ENCODE measurements around the gene PDXK. TPM values are rescaled to one million over a fixed set of nuclear protein-coding genes. Genes with fewer than 3 reads are reported as not detected.

PDXK gene
- total RNA-seq, 1 donor from 2014 or later = 72.0 TPM

GRCh38 chr21:43794311-43794710 is 75.4 kb downstream of the PDXK start:
- Mint-ChIP-seq H3K27me3 (ENCODE audit: unreplicated experiment) (peaks cover 2% of the 10 kb centered on the region), H3K36me3 (ENCODE audit: low read depth, unreplicated experiment) (peaks cover 31% of the 10 kb centered on the region), H3K27ac (ENCODE audit: unreplicated experiment) (no peak overlapping the region), H3K4me3 (ENCODE audit: unreplicated experiment) (no peak overlapping the region), H3K9me3 (ENCODE audit: unreplicated experiment) (no peaks in the 10 kb centered on the region), H3K4me1 (ENCODE audit: unreplicated experiment) (peaks cover 5% of the 10 kb centered on the region)
- no peak for DNase-seq (ENCODE audit: low spot score)
- TF ChIP-seq CTCF (IDR thresholded peaks at IDR 0.05; ENCODE audit: unreplicated experiment) = no peak

DNA sequence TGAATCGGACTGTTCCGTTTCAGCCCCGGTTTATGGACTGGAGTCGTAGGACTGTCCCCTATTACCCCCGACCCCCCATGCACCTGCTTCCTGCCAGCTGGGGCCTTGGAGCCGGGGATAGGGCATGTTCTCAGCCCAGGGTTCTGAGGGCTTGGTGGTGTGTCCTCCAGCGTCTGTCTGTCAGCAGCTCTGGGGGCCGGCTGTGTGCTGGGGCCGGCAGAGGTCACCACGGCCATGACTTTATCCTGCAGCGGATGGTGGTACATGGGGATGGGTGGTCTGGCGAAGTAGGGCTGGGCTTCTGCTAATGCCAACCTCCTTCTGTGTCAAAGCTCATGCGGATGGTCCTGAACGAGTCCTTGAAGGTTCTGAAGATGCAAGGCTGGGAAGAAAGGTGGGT is 75.9 kb downstream of the PDXK start:
- Mint-ChIP-seq H3K36me3 (ENCODE audit: low read depth, unreplicated experiment) (peaks cover 31% of the 10 kb centered on the region), H3K9me3 (ENCODE audit: unreplicated experiment) (no peaks in the 10 kb centered on the region), H3K27me3 (ENCODE audit: unreplicated experiment) (peaks cover 2% of the 10 kb centered on the region), H3K27ac (ENCODE audit: unreplicated experiment) (no peak overlapping the region), H3K4me1 (ENCODE audit: unreplicated experiment) (peaks cover 4% of the 10 kb centered on the region), H3K4me3 (ENCODE audit: unreplicated experiment) (no peak overlapping the region)
- TF ChIP-seq CTCF (IDR thresholded peaks at IDR 0.05; ENCODE audit: unreplicated experiment) = no peak
- no peak for DNase-seq (ENCODE audit: low spot score)

DNA sequence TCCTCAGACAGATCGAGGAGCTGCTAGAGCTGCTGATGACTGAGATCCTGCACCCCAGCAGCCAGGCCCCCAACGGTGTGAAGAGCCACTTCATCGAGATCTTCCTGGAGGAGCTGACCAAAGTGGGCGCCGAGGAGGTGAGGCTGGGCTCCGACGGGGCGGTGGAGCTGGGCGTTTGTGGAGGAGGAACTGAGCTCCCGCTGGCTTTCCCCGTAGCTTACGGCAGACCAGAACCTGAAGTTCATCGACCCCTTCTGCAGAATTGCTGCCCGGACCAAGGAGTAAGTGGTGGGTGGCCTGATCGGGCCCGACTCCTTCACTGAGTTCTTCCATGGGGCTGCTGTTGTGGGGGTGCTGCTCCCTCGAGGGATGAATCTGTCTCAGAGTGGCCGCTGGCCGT is 78.5 kb downstream of the PDXK start:
- peaks cover 5% of the 10 kb centered on the region for H3K27me3 Mint-ChIP-seq (ENCODE audit: unreplicated experiment)
- no peaks in the 10 kb centered on the region for H3K4me1 Mint-ChIP-seq (ENCODE audit: unreplicated experiment)
- H3K36me3 Mint-ChIP-seq (ENCODE audit: low read depth, unreplicated experiment) = peaks cover 26% of the 10 kb centered on the region
- no peak overlapping the region for H3K27ac Mint-ChIP-seq (ENCODE audit: unreplicated experiment)
- no peak for DNase-seq (ENCODE audit: low spot score)
- TF ChIP-seq CTCF (IDR thresholded peaks at IDR 0.05; ENCODE audit: unreplicated experiment) = no peak
- no peaks in the 10 kb centered on the region for H3K9me3 Mint-ChIP-seq (ENCODE audit: unreplicated experiment)
- H3K4me3 Mint-ChIP-seq (ENCODE audit: unreplicated experiment) = no peak overlapping the region

DNA sequence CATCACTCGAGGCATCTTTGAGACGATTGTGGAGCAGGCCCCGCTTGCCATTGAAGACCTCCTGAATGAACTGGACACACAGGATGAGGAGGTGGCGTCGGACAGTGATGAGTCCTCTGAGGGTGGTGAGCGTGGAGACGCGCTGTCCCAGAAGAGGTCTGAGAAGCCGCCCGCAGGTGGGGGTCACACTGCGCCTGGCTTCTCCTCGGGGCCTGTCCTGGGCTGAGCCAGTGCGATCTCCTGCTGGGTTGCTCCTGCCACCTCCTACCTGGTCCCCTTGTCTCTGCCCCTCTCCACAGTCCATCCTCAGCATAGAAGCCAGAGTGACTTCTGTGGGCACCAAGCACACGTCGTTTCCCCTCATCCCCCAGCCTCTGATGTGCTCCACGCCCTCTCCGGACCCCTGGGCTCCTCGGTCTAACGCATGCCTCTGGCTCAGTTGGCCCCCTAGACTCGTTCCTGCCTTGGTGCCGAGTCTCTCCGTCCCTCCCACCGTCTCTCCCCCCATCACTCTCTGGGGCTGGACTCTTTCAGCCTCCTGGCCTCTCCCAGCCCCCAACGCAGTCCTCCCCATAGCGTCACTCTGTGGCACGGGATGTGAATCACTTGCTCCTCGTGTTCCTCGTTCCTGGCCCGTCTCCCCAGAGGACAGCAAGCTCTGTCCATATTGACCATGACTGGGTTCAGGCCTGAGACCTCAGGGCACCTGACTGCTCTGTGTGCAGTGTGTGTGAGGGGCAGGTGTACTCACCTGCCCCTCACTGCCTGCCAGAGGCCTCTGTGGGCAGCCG is 79.2 kb downstream of the PDXK start:
- Mint-ChIP-seq H3K9me3 (ENCODE audit: unreplicated experiment) (no peaks in the 10 kb centered on the region), H3K4me1 (ENCODE audit: unreplicated experiment) (no peaks in the 10 kb centered on the region), H3K4me3 (ENCODE audit: unreplicated experiment) (no peak overlapping the region), H3K36me3 (ENCODE audit: low read depth, unreplicated experiment) (peaks cover 32% of the 10 kb centered on the region), H3K27ac (ENCODE audit: unreplicated experiment) (no peak overlapping the region), H3K27me3 (ENCODE audit: unreplicated experiment) (peaks cover 5% of the 10 kb centered on the region)
- no peak for DNase-seq (ENCODE audit: low spot score)
- TF ChIP-seq CTCF (IDR thresholded peaks at IDR 0.05; ENCODE audit: unreplicated experiment) = no peak

DNA sequence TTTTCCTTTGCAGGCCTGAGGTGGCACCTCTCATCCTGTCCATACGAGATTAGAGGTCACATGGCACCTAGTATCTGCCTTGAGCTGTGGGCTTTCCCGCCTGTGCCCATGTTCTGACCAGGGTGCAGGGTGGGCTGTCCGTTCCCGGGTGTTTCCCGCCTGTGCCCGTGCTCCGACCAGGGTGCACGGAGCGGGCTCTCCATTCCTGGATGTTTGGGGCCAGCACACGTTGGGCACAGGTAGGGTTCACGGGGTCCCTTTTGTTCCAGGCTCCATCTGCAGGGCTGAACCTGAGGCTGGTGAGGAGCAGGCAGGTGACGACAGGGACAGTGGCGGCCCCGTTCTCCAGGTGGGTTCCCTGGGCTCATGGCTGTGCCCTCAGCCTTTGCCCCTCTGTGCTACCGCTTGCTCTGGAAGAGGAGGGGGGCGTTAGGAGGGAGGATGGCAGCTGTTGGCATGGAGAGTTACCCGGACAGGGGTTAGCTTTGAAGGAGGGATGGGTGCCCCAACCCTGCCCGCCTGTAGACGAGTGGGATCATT is 80.4 kb downstream of the PDXK start:
- H3K4me1 Mint-ChIP-seq (ENCODE audit: unreplicated experiment) = no peaks in the 10 kb centered on the region
- no peak for DNase-seq (ENCODE audit: low spot score)
- H3K36me3 Mint-ChIP-seq (ENCODE audit: low read depth, unreplicated experiment) = peaks cover 34% of the 10 kb centered on the region
- no peaks in the 10 kb centered on the region for H3K9me3 Mint-ChIP-seq (ENCODE audit: unreplicated experiment)
- peaks cover 7% of the 10 kb centered on the region for H3K27me3 Mint-ChIP-seq (ENCODE audit: unreplicated experiment)
- H3K4me3 Mint-ChIP-seq (ENCODE audit: unreplicated experiment) = no peak overlapping the region
- no peak for TF ChIP-seq CTCF (IDR thresholded peaks at IDR 0.05; ENCODE audit: unreplicated experiment)
- H3K27ac Mint-ChIP-seq (ENCODE audit: unreplicated experiment) = no peak overlapping the region

Data from endothelial cell (in vitro differentiated cells).